Cardiac ventricle fibroblast (primary cell): ENCODE measurements around the gene GNG2. TPM values are rescaled to one million over a fixed set of nuclear protein-coding genes. Genes with fewer than 3 reads are reported as not detected.

Experiments used
- total RNA-seq: library from RNA; depleted of rRNA; stranded (reverse); fragments of >200 nt; gene quantifications from 2 replicates; pipeline ENCODE4 v1.2.3, GENCODE V29; 2015

Gene GNG2
- total RNA-seq, result 13.2 and 16.4 TPM in 2 replicates

GRCh38 chr14:51860164-51860824, at the start of gene GNG2:
TSS of gene GNG2 (plus strand) at chr14:51860612. CDS start at chr14:51950679, 90,067 bp downstream.

GRCh38 chr14:51989293-51990234, 129.2 kb downstream of the GNG2 start, which contains the start of gene RTRAF:
TSS of gene RTRAF (plus strand) at chr14:51989546. CDS start at chr14:51989640, 94 bp downstream.

Other genes starting within 250 kb of the GNG2 start
- gene FRMD6, start 208.7 kb upstream of the GNG2 start, total RNA-seq, result 43.9 and 46.4 TPM in 2 replicates
- 70.0 and 77.6 TPM in 2 replicates for gene RTRAF, start 128.9 kb downstream of the GNG2 start, total RNA-seq
- gene NID2, start 208.4 kb downstream of the GNG2 start, total RNA-seq, result 852 and 1,009 TPM in 2 replicates